ENCODE results near the gene NADSYN1. TPM values are rescaled to one million over a fixed set of nuclear protein-coding genes. Genes with fewer than 3 reads are reported as not detected.

The NADSYN1 gene
- total and polyA plus RNA-seq, 9 donors, result 16.4 to 39.3 (median 22.2) TPM

DNA sequence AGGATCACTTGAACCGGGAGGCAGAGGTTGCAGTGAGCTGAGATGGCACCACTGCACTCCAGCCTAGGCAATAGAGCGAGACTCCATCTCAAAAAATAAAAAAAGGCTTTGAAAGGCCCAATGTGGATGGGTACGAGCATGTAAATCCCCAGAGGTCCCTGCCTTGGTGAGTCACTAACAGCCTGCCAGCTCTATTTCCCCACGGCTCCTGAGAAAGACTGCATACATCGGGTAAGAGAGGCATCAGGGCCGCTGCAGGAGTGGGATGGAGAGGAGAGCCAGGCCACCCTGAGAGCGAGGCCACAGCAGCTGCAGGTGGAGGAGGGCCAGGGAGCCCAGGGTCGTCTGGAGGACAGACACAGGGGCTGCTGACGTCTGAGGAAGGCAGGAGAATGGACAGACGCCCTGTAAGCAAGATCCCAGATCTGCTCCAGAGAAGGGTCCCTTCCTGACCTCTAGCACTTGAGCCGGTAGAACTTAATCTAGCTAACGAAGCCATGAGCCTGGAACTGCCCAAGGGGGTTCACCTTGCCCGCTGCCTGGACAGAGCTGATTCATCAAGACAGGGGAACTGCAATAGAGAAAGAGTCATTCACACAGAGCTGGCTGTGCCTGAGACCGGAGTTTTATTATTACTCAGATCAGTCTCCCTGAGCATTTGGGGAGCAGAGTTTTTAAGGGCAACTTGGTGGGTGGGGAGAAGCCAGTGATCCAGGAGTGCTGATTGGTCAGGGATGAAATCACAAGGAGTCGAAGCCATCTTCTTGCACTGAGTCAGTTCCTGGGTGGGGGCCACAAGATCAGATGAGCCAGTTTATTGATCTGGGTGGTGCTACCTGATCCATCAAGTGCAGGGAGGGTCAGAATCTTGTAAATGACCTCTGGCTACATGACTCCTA lies 90.1 kb downstream of the NADSYN1 start:
- no peak overlapping the region for H3K4me3 ChIP-seq (ENCODE audit: low read length)
- H3K27ac ChIP-seq (ENCODE audit: low read length), result no peak overlapping the region
- peaks cover 4% of the 10 kb centered on the region for H3K9me3 ChIP-seq (replicated peaks; ENCODE audit: control insufficient read depth, low read depth, low read length)
- 57% methylated on average over 12 of the region's 15 CpGs for WGBS (ENCODE audit: insufficient coverage)
- peak; percentile 4 for DNase-seq
- peaks cover 5% of the 10 kb centered on the region for H3K27me3 ChIP-seq (ENCODE audit: control insufficient read depth, insufficient read depth, low read length)
- H3K4me1 ChIP-seq (ENCODE audit: control insufficient read depth, insufficient read depth, low read length), result peaks cover 1% of the 10 kb centered on the region
- H3K36me3 ChIP-seq (ENCODE audit: control insufficient read depth, insufficient read depth, low read length), result no peaks in the 10 kb centered on the region

DNA sequence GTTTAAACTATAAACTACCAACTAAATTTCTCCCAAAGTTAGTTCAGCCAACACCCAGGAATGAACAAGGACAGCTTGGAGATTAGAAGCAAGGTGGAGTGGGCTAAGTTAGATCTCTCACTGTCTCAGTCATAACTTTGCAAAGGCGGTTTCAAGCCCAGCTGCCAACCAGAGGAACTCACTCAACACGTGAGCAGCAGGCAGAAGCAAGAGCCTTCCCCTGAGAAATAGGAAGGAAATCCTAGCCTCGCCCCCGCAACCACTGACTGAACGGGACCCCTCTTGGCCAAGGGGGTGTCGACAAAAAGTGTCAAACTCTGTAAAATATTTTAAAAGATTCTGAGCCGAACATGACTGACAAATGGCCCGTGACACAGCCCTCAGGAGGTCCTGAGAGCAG lies 90.9 kb downstream of the NADSYN1 start:
- peak; percentile 7 for DNase-seq
- H3K9me3 ChIP-seq (replicated peaks; ENCODE audit: control insufficient read depth, low read depth, low read length), result peaks cover 4% of the 10 kb centered on the region
- H3K27me3 ChIP-seq (ENCODE audit: control insufficient read depth, insufficient read depth, low read length), result peaks cover 5% of the 10 kb centered on the region
- H3K27ac ChIP-seq (ENCODE audit: low read length), result no peak overlapping the region
- no peak overlapping the region for H3K4me3 ChIP-seq (ENCODE audit: low read length)
- no peaks in the 10 kb centered on the region for H3K36me3 ChIP-seq (ENCODE audit: control insufficient read depth, insufficient read depth, low read length)
- 43% methylated on average over 5 of the region's 8 CpGs for WGBS (ENCODE audit: insufficient coverage)
- H3K4me1 ChIP-seq (ENCODE audit: control insufficient read depth, insufficient read depth, low read length), result peaks cover 7% of the 10 kb centered on the region

DNA sequence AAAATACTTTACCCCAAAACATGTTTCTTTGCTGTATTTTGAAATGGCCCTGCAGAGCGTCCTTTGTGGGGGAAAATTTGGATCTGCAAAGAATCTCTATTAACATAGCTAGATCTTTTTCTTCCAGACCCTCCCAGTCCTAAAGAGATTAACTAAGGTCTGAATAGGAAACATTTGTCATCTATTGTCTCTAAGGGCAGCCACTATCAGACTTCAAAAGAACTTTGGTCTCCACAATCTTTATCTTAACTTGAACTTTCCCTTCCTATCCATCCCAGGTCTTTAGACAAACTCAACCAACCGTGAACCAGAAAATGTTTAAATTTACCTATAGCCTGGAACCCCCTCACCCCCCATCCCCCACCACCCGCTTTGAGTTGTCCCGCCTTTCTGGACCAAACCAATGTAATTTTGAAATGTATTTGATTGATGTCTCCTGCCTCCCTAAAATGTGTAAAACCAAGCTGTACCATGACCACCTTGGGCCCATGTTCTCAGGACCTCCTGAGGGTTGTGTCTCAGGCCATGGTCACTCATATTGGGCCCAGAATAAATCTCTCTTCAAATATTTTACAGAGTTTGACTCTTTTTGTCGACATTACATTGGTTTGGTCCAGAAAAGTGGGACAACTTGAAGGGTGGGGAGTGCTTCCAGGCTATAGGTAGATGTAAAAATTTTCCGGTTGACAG lies 91.7 kb downstream of the NADSYN1 start:
- H3K27ac ChIP-seq (ENCODE audit: low read length), result no peak overlapping the region
- 100% methylated on average over 1 of the region's 6 CpGs for WGBS (ENCODE audit: insufficient coverage)
- no peak for DNase-seq
- H3K27me3 ChIP-seq (ENCODE audit: control insufficient read depth, insufficient read depth, low read length), result peaks cover 5% of the 10 kb centered on the region
- peaks cover 7% of the 10 kb centered on the region for H3K4me1 ChIP-seq (ENCODE audit: control insufficient read depth, insufficient read depth, low read length)
- no peaks in the 10 kb centered on the region for H3K36me3 ChIP-seq (ENCODE audit: control insufficient read depth, insufficient read depth, low read length)
- H3K9me3 ChIP-seq (replicated peaks; ENCODE audit: control insufficient read depth, low read depth, low read length), result peaks cover 4% of the 10 kb centered on the region
- no peak overlapping the region for H3K4me3 ChIP-seq (ENCODE audit: low read length)

DNA sequence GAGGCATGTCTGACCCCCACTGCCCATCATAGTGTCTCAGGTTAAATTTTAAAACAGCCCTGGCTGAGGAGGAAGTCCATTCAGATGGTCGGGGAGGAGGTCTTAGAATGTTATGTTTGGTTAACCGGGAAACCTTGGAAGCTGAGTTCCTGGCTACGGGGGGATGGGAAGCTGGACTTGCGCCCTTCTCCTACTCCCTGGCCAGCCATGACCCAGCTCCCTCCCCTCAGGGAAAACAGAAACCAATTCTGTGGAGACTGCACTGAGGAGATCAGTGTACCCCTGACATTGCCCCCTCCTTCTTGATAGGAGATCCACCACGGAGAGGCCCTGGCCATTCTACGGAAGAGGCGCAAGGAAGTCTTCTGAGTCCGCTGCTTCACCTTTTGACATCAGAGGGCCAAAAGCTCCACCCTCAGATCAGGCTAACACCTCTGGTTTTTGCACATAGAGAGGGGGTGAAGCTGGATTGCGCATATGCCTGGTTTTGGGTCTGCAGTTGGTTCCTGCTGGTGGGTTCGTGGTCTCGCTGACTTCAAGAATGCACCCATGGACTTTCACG lies 92.5 kb downstream of the NADSYN1 start:
- Histone ChIP-seq H3K27me3 (ENCODE audit: control insufficient read depth, insufficient read depth, low read length) (peaks cover 5% of the 10 kb centered on the region), H3K27ac (ENCODE audit: low read length) (no peak overlapping the region), H3K9me3 (replicated peaks; ENCODE audit: control insufficient read depth, low read depth, low read length) (peaks cover 4% of the 10 kb centered on the region), H3K36me3 (ENCODE audit: control insufficient read depth, insufficient read depth, low read length) (no peaks in the 10 kb centered on the region), H3K4me1 (ENCODE audit: control insufficient read depth, insufficient read depth, low read length) (peaks cover 7% of the 10 kb centered on the region), H3K4me3 (ENCODE audit: low read length) (no peak overlapping the region)
- 86% methylated on average over 4 of the region's 12 CpGs for WGBS (ENCODE audit: insufficient coverage)
- DNase-seq, result no peak

DNA sequence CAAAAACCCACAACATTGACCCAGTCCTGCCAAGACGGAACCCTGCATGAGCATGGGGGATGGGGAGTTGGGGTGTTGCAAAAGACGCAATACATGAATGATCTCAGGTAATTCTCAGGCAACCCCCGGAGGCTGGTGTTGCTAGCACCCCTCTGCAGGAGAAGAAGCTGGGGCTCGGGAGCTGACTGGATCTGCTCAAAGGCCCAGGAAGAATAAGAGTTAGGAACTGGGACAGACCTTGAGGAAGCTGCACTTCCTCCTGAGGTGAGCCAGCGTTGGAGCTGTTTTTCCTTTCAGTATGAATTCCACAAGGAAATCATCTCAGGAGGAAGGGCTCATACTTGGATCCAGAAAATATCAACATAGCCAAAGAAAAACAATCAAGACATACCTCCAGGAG lies 95.1 kb downstream of the NADSYN1 start, which contains the start of gene KRTAP5-9:
KRTAP5-9 (plus strand) TSS at position 301 of the 400 bp plus-strand sequence. CDS start 238 bp downstream, outside the sequence.
- H3K9me3 ChIP-seq (replicated peaks; ENCODE audit: control insufficient read depth, low read depth, low read length), result peaks cover 4% of the 10 kb centered on the region
- peaks cover 5% of the 10 kb centered on the region for H3K27me3 ChIP-seq (ENCODE audit: control insufficient read depth, insufficient read depth, low read length)
- peaks cover 7% of the 10 kb centered on the region for H3K4me1 ChIP-seq (ENCODE audit: control insufficient read depth, insufficient read depth, low read length)
- H3K4me3 ChIP-seq (ENCODE audit: low read length), result no peak within 1 kb of the TSS
- WGBS (ENCODE audit: insufficient coverage), result 64% methylated on average over 3 of the region's 5 CpGs
- DNase-seq, result peak; percentile 9
- no peak within 1 kb of the TSS for H3K27ac ChIP-seq (ENCODE audit: low read length)
- H3K36me3 ChIP-seq (ENCODE audit: control insufficient read depth, insufficient read depth, low read length), result no peaks in the 10 kb centered on the region

DNA sequence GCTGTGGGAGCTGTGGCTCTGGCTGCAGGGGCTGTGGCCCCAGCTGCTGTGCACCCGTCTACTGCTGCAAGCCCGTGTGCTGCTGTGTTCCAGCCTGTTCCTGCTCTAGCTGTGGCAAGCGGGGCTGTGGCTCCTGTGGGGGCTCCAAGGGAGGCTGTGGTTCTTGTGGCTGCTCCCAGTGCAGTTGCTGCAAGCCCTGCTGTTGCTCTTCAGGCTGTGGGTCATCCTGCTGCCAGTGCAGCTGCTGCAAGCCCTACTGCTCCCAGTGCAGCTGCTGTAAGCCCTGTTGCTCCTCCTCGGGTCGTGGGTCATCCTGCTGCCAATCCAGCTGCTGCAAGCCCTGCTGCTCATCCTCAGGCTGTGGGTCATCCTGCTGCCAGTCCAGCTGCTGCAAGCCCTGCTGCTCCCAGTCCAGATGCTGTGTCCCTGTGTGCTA lies 95.7 kb downstream of the NADSYN1 start:
- no peak overlapping the region for H3K4me3 ChIP-seq (ENCODE audit: low read length)
- peaks cover 7% of the 10 kb centered on the region for H3K4me1 ChIP-seq (ENCODE audit: control insufficient read depth, insufficient read depth, low read length)
- H3K27me3 ChIP-seq (ENCODE audit: control insufficient read depth, insufficient read depth, low read length), result peaks cover 5% of the 10 kb centered on the region
- H3K27ac ChIP-seq (ENCODE audit: low read length), result no peak overlapping the region
- H3K36me3 ChIP-seq (ENCODE audit: control insufficient read depth, insufficient read depth, low read length), result no peaks in the 10 kb centered on the region
- DNase-seq, result peak; percentile 17
- H3K9me3 ChIP-seq (replicated peaks; ENCODE audit: control insufficient read depth, low read depth, low read length), result peaks cover 4% of the 10 kb centered on the region
- WGBS (ENCODE audit: insufficient coverage), result 25% methylated on average over 5 of the region's 5 CpGs

Other genes with a start within 250 kb of the NADSYN1 start
- 1.1 TPM for gene SHANK2, start 200.6 kb upstream of the NADSYN1 start, total RNA-seq
- gene SHANK2, start 200.6 kb upstream of the NADSYN1 start, polyA plus RNA-seq (ENCODE audit: insufficient read depth in 1 of 8, insufficient read length in 8 of 8, low replicate concordance in 1 of 8), result 1 to 10 TPM; 1.2 to 3.5 (median 1.5) TPM
- 5.7 TPM for gene DHCR7, start 4.8 kb upstream of the NADSYN1 start, total RNA-seq
- gene DHCR7, start 4.8 kb upstream of the NADSYN1 start, polyA plus RNA-seq (ENCODE audit: insufficient read depth in 1 of 8, insufficient read length in 8 of 8, low replicate concordance in 1 of 8), result 10 to 100 TPM in 7 of 8 donors, 1 to 10 TPM in 1; 9.6 to 18.8 (median 14.9) TPM
- gene KRTAP5-7, start 74.1 kb downstream of the NADSYN1 start, total RNA-seq, result not detected
- under 1 TPM in 2 of 8 donors, not detected in 6; 0.09 to 0.24 TPM for gene KRTAP5-7, start 74.1 kb downstream of the NADSYN1 start, polyA plus RNA-seq (ENCODE audit: insufficient read depth in 1 of 8, insufficient read length in 8 of 8, low replicate concordance in 1 of 8)
- not detected for gene KRTAP5-8, start 84.8 kb downstream of the NADSYN1 start, total RNA-seq
- gene KRTAP5-8, start 84.8 kb downstream of the NADSYN1 start, polyA plus RNA-seq (ENCODE audit: insufficient read depth in 1 of 8, insufficient read length in 8 of 8, low replicate concordance in 1 of 8), result under 1 TPM in 1 of 8 donors, not detected in 7; 0.12 TPM
- not detected for gene KRTAP5-9, start 95.2 kb downstream of the NADSYN1 start, total RNA-seq
- gene KRTAP5-9, start 95.2 kb downstream of the NADSYN1 start, polyA plus RNA-seq (ENCODE audit: insufficient read depth in 1 of 8, insufficient read length in 8 of 8, low replicate concordance in 1 of 8), result under 1 TPM in 4 of 8 donors, not detected in 4; 0.16 to 0.34 (median 0.22) TPM
- not detected for gene KRTAP5-10, start 112.4 kb downstream of the NADSYN1 start, total RNA-seq
- not detected for gene KRTAP5-10, start 112.4 kb downstream of the NADSYN1 start, polyA plus RNA-seq (ENCODE audit: insufficient read depth in 1 of 8, insufficient read length in 8 of 8, low replicate concordance in 1 of 8)
- gene KRTAP5-11, start 129.7 kb downstream of the NADSYN1 start, total RNA-seq, result not detected
- gene KRTAP5-11, start 129.7 kb downstream of the NADSYN1 start, polyA plus RNA-seq (ENCODE audit: insufficient read depth in 1 of 8, insufficient read length in 8 of 8, low replicate concordance in 1 of 8), result under 1 TPM in 1 of 8 donors, not detected in 7; 0.33 TPM

Data from muscle of leg (tissue), 11 donors.